Measurements from ENCODE around the gene SNX32. TPM values are rescaled to one million over a fixed set of nuclear protein-coding genes. Genes with fewer than 3 reads are reported as not detected.

The SNX32 gene
- total and polyA plus RNA-seq, 2 of the 13 experiments (the other 11 are each of a cell fraction or from before 2014, with no cell fraction given) = 0.09 to 0.34 TPM

- TF ChIP-seq, protein P1, sequence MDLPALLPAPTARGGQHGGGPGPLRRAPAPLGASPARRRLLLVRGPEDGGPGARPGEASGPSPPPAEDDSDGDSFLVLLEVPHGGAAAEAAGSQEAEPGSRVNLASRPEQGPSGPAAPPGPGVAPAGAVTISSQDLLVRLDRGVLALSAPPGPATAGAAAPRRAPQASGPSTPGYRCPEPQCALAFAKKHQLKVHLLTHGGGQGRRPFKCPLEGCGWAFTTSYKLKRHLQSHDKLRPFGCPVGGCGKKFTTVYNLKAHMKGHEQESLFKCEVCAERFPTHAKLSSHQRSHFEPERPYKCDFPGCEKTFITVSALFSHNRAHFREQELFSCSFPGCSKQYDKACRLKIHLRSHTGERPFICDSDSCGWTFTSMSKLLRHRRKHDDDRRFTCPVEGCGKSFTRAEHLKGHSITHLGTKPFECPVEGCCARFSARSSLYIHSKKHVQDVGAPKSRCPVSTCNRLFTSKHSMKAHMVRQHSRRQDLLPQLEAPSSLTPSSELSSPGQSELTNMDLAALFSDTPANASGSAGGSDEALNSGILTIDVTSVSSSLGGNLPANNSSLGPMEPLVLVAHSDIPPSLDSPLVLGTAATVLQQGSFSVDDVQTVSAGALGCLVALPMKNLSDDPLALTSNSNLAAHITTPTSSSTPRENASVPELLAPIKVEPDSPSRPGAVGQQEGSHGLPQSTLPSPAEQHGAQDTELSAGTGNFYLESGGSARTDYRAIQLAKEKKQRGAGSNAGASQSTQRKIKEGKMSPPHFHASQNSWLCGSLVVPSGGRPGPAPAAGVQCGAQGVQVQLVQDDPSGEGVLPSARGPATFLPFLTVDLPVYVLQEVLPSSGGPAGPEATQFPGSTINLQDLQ (CRISPR knock-in tag; IDR thresholded peaks at IDR 0.05) = peak; percentile 87; the same call in 1 of the 2 replicates
- peak; percentile 50; the same call in 1 of the 2 replicates for TF ChIP-seq ZNF343 (CRISPR knock-in tag; IDR thresholded peaks at IDR 0.05)
- TF ChIP-seq ZBTB39 (CRISPR knock-in tag; IDR thresholded peaks at IDR 0.05) = no peak
- peak; percentile 74; the same call in 1 of the 2 replicates for TF ChIP-seq ZNF800 (CRISPR knock-in tag; IDR thresholded peaks at IDR 0.05)
- peak; percentile 90 for TF ChIP-seq ZBTB14 (CRISPR knock-in tag; IDR thresholded peaks at IDR 0.05)
- no peak for TF ChIP-seq ZFP36 (IDR thresholded peaks at IDR 0.05; ENCODE audit: borderline replicate concordance, low read depth, low read length, partially characterized antibody)
- TF ChIP-seq, protein P2, sequence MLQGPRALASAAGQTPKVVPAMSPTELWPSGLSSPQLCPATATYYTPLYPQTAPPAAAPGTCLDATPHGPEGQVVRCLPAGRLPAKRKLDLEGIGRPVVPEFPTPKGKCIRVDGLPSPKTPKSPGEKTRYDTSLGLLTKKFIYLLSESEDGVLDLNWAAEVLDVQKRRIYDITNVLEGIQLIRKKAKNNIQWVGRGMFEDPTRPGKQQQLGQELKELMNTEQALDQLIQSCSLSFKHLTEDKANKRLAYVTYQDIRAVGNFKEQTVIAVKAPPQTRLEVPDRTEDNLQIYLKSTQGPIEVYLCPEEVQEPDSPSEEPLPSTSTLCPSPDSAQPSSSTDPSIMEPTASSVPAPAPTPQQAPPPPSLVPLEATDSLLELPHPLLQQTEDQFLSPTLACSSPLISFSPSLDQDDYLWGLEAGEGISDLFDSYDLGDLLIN (CRISPR knock-in tag; IDR thresholded peaks at IDR 0.05; ENCODE audit: borderline replicate concordance) = peak; percentile 85; the same call in 1 of the 2 replicates
- peak; percentile 90 for TF ChIP-seq SALL1 (CRISPR knock-in tag; IDR thresholded peaks at IDR 0.05)
- TF ChIP-seq NFYC (CRISPR knock-in tag; IDR thresholded peaks at IDR 0.05) = peak; percentile 65
- TF ChIP-seq HOXA3 (CRISPR knock-in tag; IDR thresholded peaks at IDR 0.05) = peak; percentile 80
- TF ChIP-seq NONO (IDR thresholded peaks at IDR 0.05) = no peak
- peak; percentile 87 for TF ChIP-seq NONO (CRISPR knock-in tag; conservative IDR thresholded peaks at IDR 0.05)
- 0 out of 2 replicates have a peak, but pooled peaks have one; percentile 65 for TF ChIP-seq FOXM1 (CRISPR knock-in tag; IDR thresholded peaks at IDR 0.05)
- TF ChIP-seq THAP7 (CRISPR knock-in tag; IDR thresholded peaks at IDR 0.05) = peak; percentile 92
- TF ChIP-seq E2F1 (CRISPR knock-in tag; IDR thresholded peaks at IDR 0.05) = 0 out of 2 replicates have a peak, but pooled peaks have one; percentile 48
- TF ChIP-seq ZNF12 (CRISPR knock-in tag; IDR thresholded peaks at IDR 0.05) = no peak; the same call in 1 of the 2 replicates
These were observed 56.8 kb downstream of the SNX32 start, which contains the start of gene CCDC85B (continued) for GRCh38 chr11:65890324-65891218.
